Neural crest cell (in vitro differentiated cells): ENCODE measurements around the gene PPP2R2B. TPM values are rescaled to one million over a fixed set of nuclear protein-coding genes. Genes with fewer than 3 reads are reported as not detected.
"Not testable (repeated sequence)": the region's sequence is repeated elsewhere in the genome, so short reads cannot be mapped to it uniquely, and the experiment has no call there.

Experiments
- DNase-seq: peaks from one replicate; pipeline ENCODE4 v3.0.0; 2021; ENCODE audit warnings: low read depth, mixed read lengths, low spot score
- H3K27ac Mint-ChIP-seq: one replicate; pipeline ENCODE4 v1.8.0; 2021; ENCODE audit warnings: mild to moderate bottlenecking, mixed read lengths; ENCODE audit not compliant: unreplicated experiment
- H3K27me3 Mint-ChIP-seq: 2 replicates; pipeline ENCODE4 v1.8.0; 2021; ENCODE audit warnings: low read depth, mild to moderate bottlenecking, mixed read lengths
- H3K36me3 Mint-ChIP-seq: 2 replicates; pipeline ENCODE4 v1.8.0; 2021; ENCODE audit warnings: low read depth, mild to moderate bottlenecking, mixed read lengths
- H3K4me1 Mint-ChIP-seq: 2 replicates; pipeline ENCODE4 v1.8.0; 2021; ENCODE audit warnings: mixed read lengths
- H3K4me3 Mint-ChIP-seq: one replicate; pipeline ENCODE4 v1.8.0; 2021; ENCODE audit warnings: mild to moderate bottlenecking, mixed read lengths
- H3K9me3 Mint-ChIP-seq: 2 replicates; pipeline ENCODE4 v1.8.0; 2021; ENCODE audit warnings: mixed read lengths
- CTCF ChIP-seq: fragments of 200-600 bp; sonication (generic); conservative IDR thresholded peaks from 2 replicates; pipeline ENCODE4 v1.5.0; 2021; ENCODE audit warnings: antibody characterized with exemption, mild to moderate bottlenecking
- total RNA-seq: library from RNA; stranded (reverse); gene quantifications from 2 replicates; pipeline ENCODE4 v1.2.1, GENCODE V29; 2021

PPP2R2B gene
- total RNA-seq, 1 donor from 2014 or later = 4.9 TPM

- peaks cover 16% of the 10 kb centered on the region for H3K36me3 Mint-ChIP-seq
- no peak overlapping the region for H3K27ac Mint-ChIP-seq
- H3K27me3 Mint-ChIP-seq = no peaks in the 10 kb centered on the region
- H3K4me3 Mint-ChIP-seq = no peak overlapping the region
- H3K4me1 Mint-ChIP-seq = peaks cover 19% of the 10 kb centered on the region
- TF ChIP-seq CTCF = no peak
- no peak for DNase-seq
- H3K9me3 Mint-ChIP-seq = peaks cover 6% of the 10 kb centered on the region
Observed at GRCh38 chr5:146732962-146733361, 145.6 kb downstream of the PPP2R2B start.

GRCh38 chr5:146731909-146732659 is 146.5 kb downstream of the PPP2R2B start:
- Mint-ChIP-seq H3K9me3 (peaks cover 6% of the 10 kb centered on the region), H3K27ac (peak overlapping the region; percentile 30), H3K4me3 (no peak overlapping the region)

GRCh38 chr5:146728746-146729145 is 149.8 kb downstream of the PPP2R2B start:
- H3K4me3 Mint-ChIP-seq, DNase-seq, H3K27ac Mint-ChIP-seq, H3K27me3 Mint-ChIP-seq, H3K9me3 Mint-ChIP-seq: not testable (repeated sequence)
- peaks cover 33% of the 10 kb centered on the region for H3K4me1 Mint-ChIP-seq
- peaks cover 20% of the 10 kb centered on the region for H3K36me3 Mint-ChIP-seq

More at GRCh38 chr5:146731909-146732659, 146.5 kb downstream of the PPP2R2B start:
- no peak for TF ChIP-seq CTCF
- Mint-ChIP-seq H3K27me3 (no peaks in the 10 kb centered on the region), H3K36me3 (peaks cover 16% of the 10 kb centered on the region), H3K4me1 (peaks cover 21% of the 10 kb centered on the region)
- DNase-seq = no peak

- DNase-seq = no peak
- Mint-ChIP-seq H3K36me3 (peaks cover 20% of the 10 kb centered on the region), H3K27ac (no peak overlapping the region), H3K9me3 (peaks cover 6% of the 10 kb centered on the region), H3K4me3 (no peak overlapping the region), H3K27me3 (no peaks in the 10 kb centered on the region), H3K4me1 (peaks cover 26% of the 10 kb centered on the region)
- no peak for TF ChIP-seq CTCF
Observed at GRCh38 chr5:146726891-146727290, 151.7 kb downstream of the PPP2R2B start.

- DNase-seq = no peak
- no peak for TF ChIP-seq CTCF
- Mint-ChIP-seq H3K4me1 (peaks cover 17% of the 10 kb centered on the region), H3K27ac (no peak overlapping the region), H3K9me3 (peaks cover 6% of the 10 kb centered on the region), H3K27me3 (no peaks in the 10 kb centered on the region), H3K4me3 (no peak overlapping the region), H3K36me3 (peaks cover 18% of the 10 kb centered on the region)
Observed at GRCh38 chr5:146726020-146726419, 152.5 kb downstream of the PPP2R2B start.

- no peaks in the 10 kb centered on the region for H3K27me3 Mint-ChIP-seq
- no peak overlapping the region for H3K27ac Mint-ChIP-seq
- no peak for TF ChIP-seq CTCF
- peaks cover 17% of the 10 kb centered on the region for H3K4me1 Mint-ChIP-seq
- peaks cover 6% of the 10 kb centered on the region for H3K9me3 Mint-ChIP-seq
- no peak for DNase-seq
- peaks cover 12% of the 10 kb centered on the region for H3K36me3 Mint-ChIP-seq
- no peak overlapping the region for H3K4me3 Mint-ChIP-seq
Observed at GRCh38 chr5:146725025-146725424, 153.5 kb downstream of the PPP2R2B start.
